Endometrial microvascular endothelial cells (primary cell): ENCODE data around the gene RIMKLA. TPM values are rescaled to one million over a fixed set of nuclear protein-coding genes. Genes with fewer than 3 reads are reported as not detected.

Experiments
- in situ Hi-C: cut with HindIII; loops from 2 replicates; pipeline ENCODE4 v1.10.0; 2017; ENCODE audit warnings: low sequenced_read_pairs, low pct_unique_long_range_greater_than_20kb; ENCODE audit errors: inconsistent ontology term
- total RNA-seq: library from RNA; depleted of rRNA; stranded (reverse); fragments of >200 nt; gene quantifications from one replicate; pipeline ENCODE4 v1.2.3, GENCODE V29; 2015; ENCODE audit errors: inconsistent ontology term

The RIMKLA gene
- total RNA-seq, 1 donor from 2014 or later: not detected

GRCh38 chr1:42369471-42369870, 11.1 kb upstream of the RIMKLA start:
- in situ Hi-C loops: no loop called here

- in situ Hi-C loops: no loop called here
Observed at GRCh38 chr1:42370876-42371549, 9.6 kb upstream of the RIMKLA start.

- in situ Hi-C loops: no loop called here
Observed at GRCh38 chr1:42372796-42373195, 7.8 kb upstream of the RIMKLA start.

GRCh38 chr1:42379794-42380585, 602 bp upstream of the RIMKLA start:
- in situ Hi-C loops: no loop called here

GRCh38 chr1:42381280-42381673, 685 bp downstream of the RIMKLA start:
- in situ Hi-C loops: no loop called here

- in situ Hi-C loops: no loop called here
Observed at GRCh38 chr1:42385283-42385682, 4.7 kb downstream of the RIMKLA start.

GRCh38 chr1:42386051-42386450, 5.5 kb downstream of the RIMKLA start:
- in situ Hi-C loops: no loop called here

- in situ Hi-C loops: no loop called here
Observed at GRCh38 chr1:42392255-42392654, 11.7 kb downstream of the RIMKLA start.

- in situ Hi-C loops: no loop called here
Observed at GRCh38 chr1:42392967-42393848, 12.6 kb downstream of the RIMKLA start.

- in situ Hi-C loops: no loop called here
Observed at GRCh38 chr1:42399315-42400100, 18.9 kb downstream of the RIMKLA start.

- in situ Hi-C loops: no loop called here
Observed at GRCh38 chr1:42403880-42404400, 23.3 kb downstream of the RIMKLA start.

GRCh38 chr1:42414551-42415496, 34.2 kb downstream of the RIMKLA start:
- in situ Hi-C loops: no loop called here

- in situ Hi-C loops: no loop called here
Observed at GRCh38 chr1:42417166-42417565, 36.6 kb downstream of the RIMKLA start.

- in situ Hi-C loops: no loop called here
Observed at GRCh38 chr1:42418516-42418915, 37.9 kb downstream of the RIMKLA start.

- in situ Hi-C loops: no loop called here
Observed at GRCh38 chr1:42419126-42419821, 38.7 kb downstream of the RIMKLA start.

- in situ Hi-C loops: no loop called here
Observed at GRCh38 chr1:42420121-42420520, 39.5 kb downstream of the RIMKLA start.
